ENCODE results near the gene DPP3. TPM values are rescaled to one million over a fixed set of nuclear protein-coding genes. Genes with fewer than 3 reads are reported as not detected.

The DPP3 gene
- polyA plus RNA-seq, 1 of the 3 experiments (the other 2 are of a cell fraction), result 70.6 TPM

DNA sequence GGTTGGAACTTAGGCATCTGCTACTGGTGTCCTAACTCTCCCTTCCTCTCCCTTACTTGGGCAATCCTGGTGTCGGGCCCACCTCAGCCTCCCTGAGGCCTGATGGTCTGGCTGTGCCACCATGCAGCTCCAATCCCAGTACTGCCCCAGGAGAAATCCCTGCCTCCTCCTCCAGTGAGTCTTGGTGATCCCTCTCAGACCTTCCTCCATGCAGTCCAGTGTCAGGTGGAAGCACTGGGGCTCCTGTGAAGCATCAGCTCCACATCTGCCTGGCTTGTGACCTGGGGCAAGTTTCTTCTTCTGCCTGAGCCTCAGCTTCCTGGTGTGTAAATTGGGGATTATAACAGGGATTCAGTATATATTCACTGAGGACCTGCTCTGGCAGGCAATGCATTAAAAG lies 15.3 kb upstream of the DPP3 start:
- Histone ChIP-seq H3F3A (replicated peaks; ENCODE audit: insufficient read depth) (no peaks in the 10 kb centered on the region), H2AFZ (ENCODE audit: low read depth) (no peak overlapping the region), H3K27me3 (ENCODE audit: insufficient read depth) (no peaks in the 10 kb centered on the region), H4K20me1 (ENCODE audit: insufficient read depth) (no peaks in the 10 kb centered on the region), H3K4me3 (ENCODE audit: low read depth in 2 of 2, low read length in 1 of 2) (no peak overlapping the region), H3K36me3 (replicated peaks in 1 of 2; ENCODE audit: control insufficient read depth in 1 of 2, insufficient read depth in 2 of 2, low read length in 1 of 2) (no peaks in the 10 kb centered on the region), H3K9me3 (no peaks in the 10 kb centered on the region), H3K9me2 (no peaks in the 10 kb centered on the region), H3K4me2 (no peak overlapping the region), H3K9ac (no peak overlapping the region), H3K4me1 (ENCODE audit: control insufficient read depth in 1 of 2, insufficient read depth in 2 of 2, low read depth in 1 of 2, low read length in 1 of 2) (peaks cover 5 to 18% of the 10 kb centered on the region in 2 experiments; a peak in 3 of 4 replicates), H3K79me2 (ENCODE audit: insufficient read depth) (peaks cover 8% of the 10 kb centered on the region; the same call in 1 of the 2 replicates), H3K27ac (ENCODE audit: low read depth in 2 of 2, low read length in 1 of 2) (no peak overlapping the region)
- ChIA-PET CTCF (interaction anchor here (0.9 to 4.2 kb wide), 4 partner anchors 14 to 66 kb away, joined by 3 to 20 read pairs (median 12); partner anchors contain the start of gene MRPL11), POLR2A (no interaction called here)
- 80% methylated on average over 1 of the region's 1 CpG for WGBS (ENCODE audit: low lambda C conversion rate)
- DNase-seq, result no peak
- no peak for TF ChIP-seq TAF1 (IDR thresholded peaks at IDR 0.05; ENCODE audit: borderline replicate concordance, low read depth, low read length)
- no peak for TF ChIP-seq RCOR1 (IDR thresholded peaks at IDR 0.05; ENCODE audit: low read length)
- TF ChIP-seq RAD21 (IDR thresholded peaks at IDR 0.05; ENCODE audit: low read length), result no peak

DNA sequence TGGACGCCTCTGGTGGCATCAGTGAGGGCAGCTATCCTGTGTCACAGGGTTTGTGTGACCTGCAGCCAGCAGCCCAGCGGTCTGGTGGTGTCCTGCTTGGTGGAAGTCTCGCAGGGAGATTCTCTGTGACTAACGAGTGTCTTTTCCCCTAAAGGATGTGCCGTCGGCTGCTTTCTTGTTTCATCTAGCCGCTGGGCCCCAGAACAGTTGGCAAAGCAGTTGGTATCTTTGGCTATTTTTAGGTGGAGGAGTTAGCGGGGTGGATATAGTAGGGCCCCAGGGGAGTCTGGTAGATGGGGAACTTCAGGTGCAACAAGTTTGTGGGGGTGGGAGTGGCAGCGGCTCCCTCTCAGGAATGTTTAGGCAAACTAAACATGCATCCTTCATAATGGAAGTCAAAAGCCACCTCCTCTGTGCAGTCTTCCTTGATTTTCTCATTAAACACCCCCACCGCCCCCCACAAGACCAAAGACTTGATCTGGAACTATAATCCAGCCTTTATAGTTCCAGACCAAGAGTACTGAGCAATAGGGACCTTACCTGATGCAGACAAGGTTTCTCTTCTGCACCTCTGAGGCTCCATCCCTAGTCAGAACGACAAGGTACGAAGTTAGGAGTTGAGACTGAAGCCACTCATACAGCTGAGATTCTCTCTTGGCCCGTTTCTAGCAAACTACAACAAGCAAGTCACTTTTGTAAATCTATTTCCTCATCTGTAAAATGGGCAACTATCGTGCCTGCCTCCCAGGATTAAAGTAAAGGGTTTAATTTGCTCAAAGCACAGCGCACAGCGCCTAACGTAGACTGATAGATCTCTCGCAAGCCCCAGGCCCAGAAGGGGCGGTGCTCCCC lies 14.6 kb upstream of the DPP3 start:
- POLR2A ChIA-PET, result interaction anchor here (1.1 to 2.7 kb wide), 3 partner anchors 15 to 27 kb away, joined by 3 to 14 read pairs (median 8); partner anchors contain the start of genes DPP3 and MRPL11
- peak overlapping the region; percentile 71; the same call in 1 of the 2 replicates for H3K9ac ChIP-seq

More for the DNA sequence above, 14.6 kb upstream of the DPP3 start:
- CTCF ChIA-PET, result interaction anchor here (0.7 to 4.2 kb wide), 4 partner anchors 26 to 81 kb away, joined by 3 to 20 read pairs (median 12); partner anchors contain the start of gene MRPL11
- Histone ChIP-seq H3K4me3 (ENCODE audit: low read depth in 2 of 2, low read length in 1 of 2) (peak overlapping the region; percentile 76), H4K20me1 (ENCODE audit: insufficient read depth) (no peaks in the 10 kb centered on the region), H3K27me3 (ENCODE audit: insufficient read depth) (no peaks in the 10 kb centered on the region), H3K4me2 (peak overlapping the region; percentile 95), H3F3A (replicated peaks; ENCODE audit: insufficient read depth) (no peaks in the 10 kb centered on the region), H3K27ac (ENCODE audit: low read depth in 2 of 2, low read length in 1 of 2) (no peak overlapping the region; a peak in 1 of 4 replicates), H2AFZ (ENCODE audit: low read depth) (peak overlapping the region; percentile 94), H3K36me3 (replicated peaks in 1 of 2; ENCODE audit: control insufficient read depth in 1 of 2, insufficient read depth in 2 of 2, low read length in 1 of 2) (no peaks in the 10 kb centered on the region), H3K4me1 (ENCODE audit: control insufficient read depth in 1 of 2, insufficient read depth in 2 of 2, low read depth in 1 of 2, low read length in 1 of 2) (peaks cover 5 to 18% of the 10 kb centered on the region in 2 experiments; a peak in 3 of 4 replicates), H3K79me2 (ENCODE audit: insufficient read depth) (peaks cover 8% of the 10 kb centered on the region; the same call in 1 of the 2 replicates), H3K9me3 (no peaks in the 10 kb centered on the region), H3K9me2 (no peaks in the 10 kb centered on the region)
- WGBS (ENCODE audit: low lambda C conversion rate), result 63% methylated on average over 16 of the region's 19 CpGs
- TF ChIP-seq TAF1 (IDR thresholded peaks at IDR 0.05; ENCODE audit: borderline replicate concordance, low read depth, low read length) (no peak), GATA2 (CRISPR knock-in tag; IDR thresholded peaks at IDR 0.05) (no peak), SIN3A (IDR thresholded peaks at IDR 0.05; ENCODE audit: borderline replicate concordance, low read depth, low read length) (no peak), FOXJ3 (CRISPR knock-in tag; IDR thresholded peaks at IDR 0.05) (no peak), MXI1 (IDR thresholded peaks at IDR 0.05; ENCODE audit: low read depth, low read length) (no peak), CHD2 (IDR thresholded peaks at IDR 0.05; ENCODE audit: low read length, partially characterized antibody) (no peak), FOSL2 (IDR thresholded peaks at IDR 0.05; ENCODE audit: borderline replicate concordance, low read depth) (no peak), RXRA (IDR thresholded peaks at IDR 0.05; ENCODE audit: borderline replicate concordance, low read depth) (no peak), SMC3 (IDR thresholded peaks at IDR 0.05; ENCODE audit: low read depth, low read length) (no peak), TEAD4 (IDR thresholded peaks at IDR 0.05; ENCODE audit: borderline replicate concordance, insufficient read depth) (no peak), RFX5 (IDR thresholded peaks at IDR 0.05; ENCODE audit: low read length) (no peak), GABPA (IDR thresholded peaks at IDR 0.05; ENCODE audit: low read depth) (no peak), NRF1 (IDR thresholded peaks at IDR 0.05; ENCODE audit: low read depth, low read length) (no peak), FOXM1 (IDR thresholded peaks at IDR 0.05; ENCODE audit: low read depth) (no peak), RCOR1 (IDR thresholded peaks at IDR 0.05; ENCODE audit: low read length) (no peak)
- TF ChIP-seq, protein P1, sequence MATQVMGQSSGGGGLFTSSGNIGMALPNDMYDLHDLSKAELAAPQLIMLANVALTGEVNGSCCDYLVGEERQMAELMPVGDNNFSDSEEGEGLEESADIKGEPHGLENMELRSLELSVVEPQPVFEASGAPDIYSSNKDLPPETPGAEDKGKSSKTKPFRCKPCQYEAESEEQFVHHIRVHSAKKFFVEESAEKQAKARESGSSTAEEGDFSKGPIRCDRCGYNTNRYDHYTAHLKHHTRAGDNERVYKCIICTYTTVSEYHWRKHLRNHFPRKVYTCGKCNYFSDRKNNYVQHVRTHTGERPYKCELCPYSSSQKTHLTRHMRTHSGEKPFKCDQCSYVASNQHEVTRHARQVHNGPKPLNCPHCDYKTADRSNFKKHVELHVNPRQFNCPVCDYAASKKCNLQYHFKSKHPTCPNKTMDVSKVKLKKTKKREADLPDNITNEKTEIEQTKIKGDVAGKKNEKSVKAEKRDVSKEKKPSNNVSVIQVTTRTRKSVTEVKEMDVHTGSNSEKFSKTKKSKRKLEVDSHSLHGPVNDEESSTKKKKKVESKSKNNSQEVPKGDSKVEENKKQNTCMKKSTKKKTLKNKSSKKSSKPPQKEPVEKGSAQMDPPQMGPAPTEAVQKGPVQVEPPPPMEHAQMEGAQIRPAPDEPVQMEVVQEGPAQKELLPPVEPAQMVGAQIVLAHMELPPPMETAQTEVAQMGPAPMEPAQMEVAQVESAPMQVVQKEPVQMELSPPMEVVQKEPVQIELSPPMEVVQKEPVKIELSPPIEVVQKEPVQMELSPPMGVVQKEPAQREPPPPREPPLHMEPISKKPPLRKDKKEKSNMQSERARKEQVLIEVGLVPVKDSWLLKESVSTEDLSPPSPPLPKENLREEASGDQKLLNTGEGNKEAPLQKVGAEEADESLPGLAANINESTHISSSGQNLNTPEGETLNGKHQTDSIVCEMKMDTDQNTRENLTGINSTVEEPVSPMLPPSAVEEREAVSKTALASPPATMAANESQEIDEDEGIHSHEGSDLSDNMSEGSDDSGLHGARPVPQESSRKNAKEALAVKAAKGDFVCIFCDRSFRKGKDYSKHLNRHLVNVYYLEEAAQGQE (IDR thresholded peaks at IDR 0.05; ENCODE audit: low read depth, low read length), result no peak
- DNase-seq, result no peak
